Skeletal muscle tissue (tissue), 4 donors: Measurements from ENCODE around the gene MSTO1. TPM values are rescaled to one million over a fixed set of nuclear protein-coding genes. Genes with fewer than 3 reads are reported as not detected.
"Not testable (repeated sequence)": the region's sequence is repeated elsewhere in the genome, so short reads cannot be mapped to it uniquely, and the experiment has no call there.

Experiments used
- H3K27ac ChIP-seq: one replicate; pipeline ENCODE4 v1.7.0; 2013; ENCODE audit warnings: mild to moderate bottlenecking, low read depth, low read length, inconsistent platforms
- H3K27me3 ChIP-seq, 3 donors: one replicate each; pipeline ENCODE4 v1.7.0; 2013; ENCODE audit warnings: low read length in 3 of 3; ENCODE audit not compliant: control insufficient read depth in 3 of 3, insufficient read depth in 3 of 3
- H3K36me3 ChIP-seq, 3 donors: one replicate each; pipeline ENCODE4 v1.7.0; 2013; ENCODE audit warnings: low read length in 3 of 3; ENCODE audit not compliant: control insufficient read depth in 3 of 3, insufficient read depth in 3 of 3
- H3K4me1 ChIP-seq, 3 donors: one replicate each; pipeline ENCODE4 v1.7.0; 2013; ENCODE audit warnings: low read length in 3 of 3, mild to moderate bottlenecking in 3 of 3; ENCODE audit not compliant: control insufficient read depth in 3 of 3, insufficient read depth in 3 of 3
- H3K4me3 ChIP-seq, 3 donors: one replicate each; pipeline ENCODE4 v1.7.0; 2013; ENCODE audit warnings: low read length in 3 of 3
- H3K9ac ChIP-seq, 3 donors: one replicate each; pipeline ENCODE4 v1.7.0; 2013; ENCODE audit warnings: low read length in 3 of 3, mild to moderate bottlenecking in 3 of 3, moderate library complexity in 2 of 3, low read depth in 1 of 3
- H3K9me3 ChIP-seq, 3 donors: one replicate each; pipeline ENCODE4 v1.7.0; 2013; ENCODE audit warnings: low read length in 3 of 3; ENCODE audit not compliant: control insufficient read depth in 3 of 3
- total RNA-seq: library from RNA; depleted of rRNA; stranded (reverse); fragments of >200 nt; gene quantifications from one replicate; pipeline ENCODE4 v1.2.3, GENCODE V29; 2014
- donor health status: Osteomylitis.

The MSTO1 gene
- total RNA-seq, 1 donor from 2014 or later: 16.2 TPM

DNA sequence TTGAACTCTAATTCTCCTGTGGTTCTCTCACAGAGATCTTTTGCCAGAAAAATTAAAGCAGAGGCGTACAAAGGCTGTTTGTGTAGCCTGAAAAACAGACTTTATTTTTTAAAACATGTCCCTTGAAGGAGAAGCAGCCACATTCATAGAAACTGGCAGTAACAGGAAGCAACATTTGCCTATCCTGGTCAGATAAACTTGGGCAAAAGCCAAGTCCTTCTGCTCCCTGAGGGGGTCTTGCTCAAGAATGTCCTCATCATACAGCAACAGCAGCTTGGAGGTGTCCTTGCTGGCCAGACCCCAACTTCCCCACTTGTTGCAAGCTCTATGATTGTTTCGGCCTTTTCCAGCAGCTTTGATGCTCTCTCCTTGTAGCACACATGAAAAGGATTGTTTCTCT, 36.3 kb downstream of the MSTO1 start:
- Histone ChIP-seq H3K9ac (no peak overlapping the region), H3K4me3 (no peak overlapping the region), H3K27me3 (no peaks in the 10 kb centered on the region), H3K9me3 (peaks cover 0 to 5% (median 2%) of the 10 kb centered on the region in 3 donors), H3K4me1 (peaks cover 3 to 10% (median 8%) of the 10 kb centered on the region in 3 donors), H3K27ac (no peak overlapping the region), H3K36me3 (no peaks in the 10 kb centered on the region)

GRCh38 chr1:155648207-155649147, 38.5 kb downstream of the MSTO1 start:
- Histone ChIP-seq H3K27me3 (no peaks in the 10 kb centered on the region), H3K4me1 (peaks cover 3 to 10% (median 10%) of the 10 kb centered on the region in 3 donors), H3K27ac (no peak overlapping the region), H3K9ac (no peak overlapping the region), H3K4me3 (peak overlapping the region in 1 of 3 donors; percentile 41), H3K36me3 (no peaks in the 10 kb centered on the region), H3K9me3 (no peaks in the 10 kb centered on the region)

DNA sequence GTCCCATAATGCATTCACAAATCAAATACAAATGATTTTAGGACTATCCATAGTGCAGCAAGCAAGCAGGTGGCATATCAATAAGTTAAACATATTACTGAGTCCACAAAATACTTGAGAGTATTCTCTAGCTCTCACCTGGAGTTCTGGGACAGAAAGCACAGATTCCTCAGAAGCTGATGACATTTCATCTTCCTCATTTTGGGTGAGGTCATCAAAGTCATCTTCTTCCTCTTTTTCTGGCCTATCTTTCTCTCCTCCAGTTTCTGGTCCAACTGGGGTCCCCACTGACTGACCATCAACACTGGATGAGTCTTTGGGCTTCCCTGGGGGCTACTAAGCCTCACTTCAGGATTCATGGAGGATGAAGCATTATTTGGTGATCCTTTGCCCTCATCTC, 39.7 kb downstream of the MSTO1 start:
- Histone ChIP-seq H3K9me3 (no peaks in the 10 kb centered on the region), H3K9ac (no peak overlapping the region), H3K27me3 (no peaks in the 10 kb centered on the region), H3K36me3 (no peaks in the 10 kb centered on the region), H3K4me3 (no peak overlapping the region), H3K4me1 (peaks cover 3 to 10% (median 10%) of the 10 kb centered on the region in 3 donors), H3K27ac (no peak overlapping the region)

GRCh38 chr1:155650231-155650757, 40.3 kb downstream of the MSTO1 start:
- Histone ChIP-seq H3K27me3 (no peaks in the 10 kb centered on the region), H3K9ac (no peak overlapping the region)

GRCh38 chr1:155651861-155652661, 42.0 kb downstream of the MSTO1 start:
- no peaks in the 10 kb centered on the region for H3K36me3 ChIP-seq
- no peaks in the 10 kb centered on the region for H3K9me3 ChIP-seq
- H3K4me1 ChIP-seq: peaks cover 0 to 3% (median 0%) of the 10 kb centered on the region in 3 donors
- no peaks in the 10 kb centered on the region for H3K27me3 ChIP-seq
- H3K27ac ChIP-seq: no peak overlapping the region
- no peak overlapping the region for H3K4me3 ChIP-seq
- H3K9ac ChIP-seq: no peak overlapping the region

More at GRCh38 chr1:155650231-155650757, 40.3 kb downstream of the MSTO1 start:
- no peak overlapping the region for H3K4me3 ChIP-seq
- H3K36me3 ChIP-seq: no peaks in the 10 kb centered on the region
- no peaks in the 10 kb centered on the region for H3K9me3 ChIP-seq
- H3K27ac ChIP-seq: no peak overlapping the region
- peaks cover 0 to 7% (median 6%) of the 10 kb centered on the region in 3 donors for H3K4me1 ChIP-seq

DNA sequence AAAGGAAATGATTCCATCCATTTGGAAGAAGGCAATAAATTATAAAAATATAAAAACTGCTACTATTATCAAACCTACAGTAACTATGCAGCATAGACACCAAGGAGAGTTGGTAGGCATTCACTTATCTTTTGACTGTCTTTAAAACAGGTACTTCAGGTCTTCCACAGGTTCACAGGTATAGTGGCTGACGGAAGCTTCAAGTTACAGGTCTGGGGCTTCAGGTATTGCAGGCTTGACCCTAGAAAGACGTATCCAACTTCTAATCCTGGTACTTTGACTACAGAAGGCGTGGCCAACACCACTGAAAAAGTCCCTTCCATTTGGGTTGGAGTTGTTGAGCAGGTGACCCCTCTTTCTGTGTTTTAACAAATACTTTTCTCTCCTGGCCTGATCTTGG, 42.9 kb downstream of the MSTO1 start:
- Histone ChIP-seq H3K4me1 (peaks cover 0 to 4% (median 3%) of the 10 kb centered on the region in 3 donors), H3K36me3 (no peaks in the 10 kb centered on the region), H3K27ac (no peak overlapping the region), H3K9ac (no peak overlapping the region), H3K4me3 (no peak overlapping the region), H3K9me3 (no peaks in the 10 kb centered on the region), H3K27me3 (no peaks in the 10 kb centered on the region)

- Histone ChIP-seq H3K27ac (no peak overlapping the region), H3K4me1 (peaks cover 0 to 4% (median 0%) of the 10 kb centered on the region in 3 donors), H3K9ac (no peak overlapping the region), H3K4me3 (no peak overlapping the region), H3K9me3 (no peaks in the 10 kb centered on the region), H3K27me3 (no peaks in the 10 kb centered on the region), H3K36me3 (peaks cover 23 to 36% (median 34%) of the 10 kb centered on the region in 3 donors)
Measured at GRCh38 chr1:155657463-155657862, 47.4 kb downstream of the MSTO1 start.

GRCh38 chr1:155661239-155661638, 51.2 kb downstream of the MSTO1 start:
- H3K4me1 ChIP-seq, H3K9ac ChIP-seq, H3K27me3 ChIP-seq, H3K27ac ChIP-seq, H3K4me3 ChIP-seq, H3K9me3 ChIP-seq: not testable (repeated sequence)
- peaks cover 37 to 57% (median 52%) of the 10 kb centered on the region in 3 donors for H3K36me3 ChIP-seq
